Measurements from ENCODE around the gene HLA-DRA. TPM values are rescaled to one million over a fixed set of nuclear protein-coding genes. Genes with fewer than 3 reads are reported as not detected.
A peak's percentile ranks its signal among the peaks of the same experiment; 100 is the strongest.
"Not testable (repeated sequence)": the region's sequence is repeated elsewhere in the genome, so short reads cannot be mapped to it uniquely, and the experiment has no call there.

Gene HLA-DRA
- polyA plus RNA-seq, 4 donors, result 230 to 625 (median 404) TPM

GRCh38 chr6:32447932-32448331 lies 8.2 kb downstream of the HLA-DRA start:
- no peak for FAIRE-seq
- Histone ChIP-seq H3K9me3 (ENCODE audit: control insufficient read depth in 2 of 2, insufficient read depth in 1 of 2, low read depth in 1 of 2, low read length in 1 of 2) (no peaks in the 10 kb centered on the region), H3K36me3 (ENCODE audit: control insufficient read depth in 3 of 3, insufficient read depth in 2 of 3, low read depth in 1 of 3, low read length in 3 of 3) (peaks cover 0 to 10% (median 0%) of the 10 kb centered on the region in 3 donors), H3K4me3 (ENCODE audit: low read depth in 1 of 3, low read length in 3 of 3) (no peak overlapping the region), H3K27me3 (ENCODE audit: control insufficient read depth in 3 of 3, insufficient read depth in 3 of 3, low read length in 3 of 3) (no peaks in the 10 kb centered on the region), H3K27ac (ENCODE audit: low read depth in 1 of 3, low read length in 2 of 3) (no peak overlapping the region), H3K4me1 (ENCODE audit: control insufficient read depth in 3 of 3, insufficient read depth in 2 of 3, low read depth in 1 of 3, low read length in 2 of 3) (no peaks in the 10 kb centered on the region)
- DNase-seq, result no peak

- no peak overlapping the region for H3K27ac ChIP-seq (ENCODE audit: low read depth in 1 of 3, low read length in 2 of 3)
- DNase-seq (no peak), FAIRE-seq (no peak)
- H3K4me1 ChIP-seq (ENCODE audit: control insufficient read depth in 3 of 3, insufficient read depth in 2 of 3, low read depth in 1 of 3, low read length in 2 of 3), result no peaks in the 10 kb centered on the region
- H3K36me3 ChIP-seq (ENCODE audit: control insufficient read depth in 3 of 3, insufficient read depth in 2 of 3, low read depth in 1 of 3, low read length in 3 of 3), result peaks cover 0 to under 1% (median 0%) of the 10 kb centered on the region in 3 donors
- 63 to 87% (median 85%) methylated on average over 2 to 3 of the region's 3 CpGs for WGBS, 3 donors
- H3K9me3 ChIP-seq (ENCODE audit: control insufficient read depth in 2 of 2, insufficient read depth in 1 of 2, low read depth in 1 of 2, low read length in 1 of 2), result no peaks in the 10 kb centered on the region
- no peak overlapping the region for H3K4me3 ChIP-seq (ENCODE audit: low read depth in 1 of 3, low read length in 3 of 3)
- H3K27me3 ChIP-seq (ENCODE audit: control insufficient read depth in 3 of 3, insufficient read depth in 3 of 3, low read length in 3 of 3), result no peaks in the 10 kb centered on the region
Observed at GRCh38 chr6:32449088-32449736, 9.5 kb downstream of the HLA-DRA start.

GRCh38 chr6:32457054-32457453 lies 17.4 kb downstream of the HLA-DRA start:
- Histone ChIP-seq H3K4me1 (ENCODE audit: control insufficient read depth in 3 of 3, insufficient read depth in 2 of 3, low read depth in 1 of 3, low read length in 2 of 3) (no peaks in the 10 kb centered on the region), H3K4me3 (ENCODE audit: low read depth in 1 of 3, low read length in 3 of 3) (no peak overlapping the region), H3K36me3 (ENCODE audit: control insufficient read depth in 3 of 3, insufficient read depth in 2 of 3, low read depth in 1 of 3, low read length in 3 of 3) (no peaks in the 10 kb centered on the region), H3K27me3 (ENCODE audit: control insufficient read depth in 3 of 3, insufficient read depth in 3 of 3, low read length in 3 of 3) (peaks cover 0 to 13% (median 4%) of the 10 kb centered on the region in 3 donors), H3K27ac (ENCODE audit: low read depth in 1 of 3, low read length in 2 of 3) (no peak overlapping the region), H3K9me3 (ENCODE audit: control insufficient read depth in 2 of 2, insufficient read depth in 1 of 2, low read depth in 1 of 2, low read length in 1 of 2) (no peaks in the 10 kb centered on the region)
- no peak for DNase-seq
- 79 to 82% (median 80%) methylated on average over 4 of the region's 4 CpGs for whole genome bisulfite sequencing, 3 donors
- no peak for FAIRE-seq

- Histone ChIP-seq H3K27me3 (ENCODE audit: control insufficient read depth in 3 of 3, insufficient read depth in 3 of 3, low read length in 3 of 3) (peaks cover 0 to 13% (median 4%) of the 10 kb centered on the region in 3 donors), H3K4me1 (ENCODE audit: control insufficient read depth in 3 of 3, insufficient read depth in 2 of 3, low read depth in 1 of 3, low read length in 2 of 3) (no peaks in the 10 kb centered on the region), H3K27ac (ENCODE audit: low read depth in 1 of 3, low read length in 2 of 3) (no peak overlapping the region), H3K9me3 (ENCODE audit: control insufficient read depth in 2 of 2, insufficient read depth in 1 of 2, low read depth in 1 of 2, low read length in 1 of 2) (no peaks in the 10 kb centered on the region), H3K4me3 (ENCODE audit: low read depth in 1 of 3, low read length in 3 of 3) (peak overlapping the region in 2 of 3 donors; percentile 10 to 39), H3K36me3 (ENCODE audit: control insufficient read depth in 3 of 3, insufficient read depth in 2 of 3, low read depth in 1 of 3, low read length in 3 of 3) (no peaks in the 10 kb centered on the region)
- DNase-seq, result peak in 1 of 2 donors; percentile 21
- WGBS, 3 donors, result 57 to 69% (median 69%) methylated on average over 29 of the region's 29 CpGs
- FAIRE-seq, result no peak
Observed at GRCh38 chr6:32459781-32460424, 20.2 kb downstream of the HLA-DRA start.

GRCh38 chr6:32460528-32460927 lies 20.8 kb downstream of the HLA-DRA start:
- DNase-seq, result no peak
- no peak for FAIRE-seq
- Histone ChIP-seq H3K4me3 (ENCODE audit: low read depth in 1 of 3, low read length in 3 of 3) (no peak overlapping the region), H3K27ac (ENCODE audit: low read depth in 1 of 3, low read length in 2 of 3) (no peak overlapping the region), H3K4me1 (ENCODE audit: control insufficient read depth in 3 of 3, insufficient read depth in 2 of 3, low read depth in 1 of 3, low read length in 2 of 3) (no peaks in the 10 kb centered on the region), H3K36me3 (ENCODE audit: control insufficient read depth in 3 of 3, insufficient read depth in 2 of 3, low read depth in 1 of 3, low read length in 3 of 3) (no peaks in the 10 kb centered on the region), H3K9me3 (ENCODE audit: control insufficient read depth in 2 of 2, insufficient read depth in 1 of 2, low read depth in 1 of 2, low read length in 1 of 2) (no peaks in the 10 kb centered on the region), H3K27me3 (ENCODE audit: control insufficient read depth in 3 of 3, insufficient read depth in 3 of 3, low read length in 3 of 3) (peaks cover 0 to 13% (median 4%) of the 10 kb centered on the region in 3 donors)
- 57 to 64% (median 63%) methylated on average over 4 of the region's 4 CpGs for WGBS, 3 donors

- no peaks in the 10 kb centered on the region for H3K36me3 ChIP-seq (ENCODE audit: control insufficient read depth in 3 of 3, insufficient read depth in 2 of 3, low read depth in 1 of 3, low read length in 3 of 3)
- H3K4me3 ChIP-seq (ENCODE audit: low read depth in 1 of 3, low read length in 3 of 3), result no peak overlapping the region
- WGBS, 3 donors, result 73 to 83% (median 80%) methylated on average over 5 of the region's 5 CpGs
- H3K9me3 ChIP-seq (ENCODE audit: control insufficient read depth in 2 of 2, insufficient read depth in 1 of 2, low read depth in 1 of 2, low read length in 1 of 2), result no peaks in the 10 kb centered on the region
- H3K27me3 ChIP-seq (ENCODE audit: control insufficient read depth in 3 of 3, insufficient read depth in 3 of 3, low read length in 3 of 3), result peaks cover 0 to 13% (median 4%) of the 10 kb centered on the region in 3 donors
- no peak for FAIRE-seq
- no peak for DNase-seq
- no peak overlapping the region for H3K27ac ChIP-seq (ENCODE audit: low read depth in 1 of 3, low read length in 2 of 3)
- no peaks in the 10 kb centered on the region for H3K4me1 ChIP-seq (ENCODE audit: control insufficient read depth in 3 of 3, insufficient read depth in 2 of 3, low read depth in 1 of 3, low read length in 2 of 3)
Observed at GRCh38 chr6:32461493-32461892, 21.8 kb downstream of the HLA-DRA start.

GRCh38 chr6:32462609-32463008 lies 22.9 kb downstream of the HLA-DRA start:
- FAIRE-seq (no peak), DNase-seq (no peak)
- H3K36me3 ChIP-seq (ENCODE audit: control insufficient read depth in 3 of 3, insufficient read depth in 2 of 3, low read depth in 1 of 3, low read length in 3 of 3), result no peaks in the 10 kb centered on the region
- 24 to 40% (median 40%) methylated on average over 3 of the region's 3 CpGs for WGBS, 3 donors
- H3K4me1 ChIP-seq (ENCODE audit: control insufficient read depth in 3 of 3, insufficient read depth in 2 of 3, low read depth in 1 of 3, low read length in 2 of 3), result no peaks in the 10 kb centered on the region
- no peak overlapping the region for H3K4me3 ChIP-seq (ENCODE audit: low read depth in 1 of 3, low read length in 3 of 3)
- H3K27me3 ChIP-seq (ENCODE audit: control insufficient read depth in 3 of 3, insufficient read depth in 3 of 3, low read length in 3 of 3), result peaks cover 0 to 13% (median 4%) of the 10 kb centered on the region in 3 donors
- H3K27ac ChIP-seq (ENCODE audit: low read depth in 1 of 3, low read length in 2 of 3), result no peak overlapping the region
- H3K9me3 ChIP-seq (ENCODE audit: control insufficient read depth in 2 of 2, insufficient read depth in 1 of 2, low read depth in 1 of 2, low read length in 1 of 2), result no peaks in the 10 kb centered on the region

- not testable (repeated sequence) for H3K9me3 ChIP-seq (ENCODE audit: control insufficient read depth in 2 of 2, insufficient read depth in 1 of 2, low read depth in 1 of 2, low read length in 1 of 2); H3K4me1 ChIP-seq (ENCODE audit: control insufficient read depth in 3 of 3, insufficient read depth in 2 of 3, low read depth in 1 of 3, low read length in 2 of 3); FAIRE-seq; H3K27ac ChIP-seq (ENCODE audit: low read depth in 1 of 3, low read length in 2 of 3); DNase-seq; H3K27me3 ChIP-seq (ENCODE audit: control insufficient read depth in 3 of 3, insufficient read depth in 3 of 3, low read length in 3 of 3); H3K36me3 ChIP-seq (ENCODE audit: control insufficient read depth in 3 of 3, insufficient read depth in 2 of 3, low read depth in 1 of 3, low read length in 3 of 3); H3K4me3 ChIP-seq (ENCODE audit: low read depth in 1 of 3, low read length in 3 of 3)
- 28 to 61% (median 54%) methylated on average over 3 to 5 of the region's 5 CpGs for WGBS, 3 donors
Observed at GRCh38 chr6:32467743-32468503, 28.2 kb downstream of the HLA-DRA start.
